ENCODE measurements around the gene OR8K3. TPM values are rescaled to one million over a fixed set of nuclear protein-coding genes. Genes with fewer than 3 reads are reported as not detected.

OR8K3 gene
- total and polyA plus RNA-seq, 2 of the 4 experiments (the other 2 are of a cell fraction), result not detected

DNA sequence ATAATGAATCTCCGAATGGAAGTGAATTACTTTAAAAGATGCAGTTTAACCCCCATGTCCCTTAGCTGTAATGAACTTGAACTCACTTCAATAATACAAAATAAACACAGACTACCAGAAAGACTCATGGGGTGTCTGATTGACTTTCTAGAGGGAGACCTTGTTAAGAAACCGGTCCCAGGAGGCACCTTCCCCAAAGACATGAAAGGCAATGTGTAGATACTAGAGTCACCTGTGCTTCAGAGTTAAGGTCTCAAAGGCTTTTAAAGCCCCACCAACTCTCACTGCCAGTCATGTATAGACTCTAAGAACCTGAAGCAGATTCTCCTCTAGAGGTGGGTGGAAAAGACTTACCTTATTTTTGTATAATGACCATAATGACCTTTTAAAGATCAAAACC is 39.0 kb downstream of the OR8K3 start, which contains the start of gene OR8J1:
Gene OR8J1, plus strand, starts transcription at position 301 of the 400 bp plus-strand sequence. CDS start 5,956 bp downstream, outside the sequence.
- H2AFZ ChIP-seq (replicated peaks; ENCODE audit: low read length, poor library complexity), result no peak within 1 kb of the TSS
- H2BK15ac ChIP-seq (ENCODE audit: low read depth, low read length), result no peak within 1 kb of the TSS
- BruUV-seq (replicated peaks), result no TSS peak
- TF ChIP-seq RCOR1 (IDR thresholded peaks at IDR 0.05; ENCODE audit: insufficient replicate concordance, low read length), result no peak
- no peaks in the 10 kb centered on the region for H3K4me1 ChIP-seq (ENCODE audit: control insufficient read depth, insufficient read depth, low read length)
- no peaks in the 10 kb centered on the region for H3K79me1 ChIP-seq (ENCODE audit: low read depth in 1 of 2, low read length in 2 of 2)
- H4K91ac ChIP-seq (ENCODE audit: insufficient read depth, low read depth, low read length), result no peak within 1 kb of the TSS
- H2BK120ac ChIP-seq (ENCODE audit: low read depth, low read length), result no peak within 1 kb of the TSS
- H4K8ac ChIP-seq (ENCODE audit: low read depth in 2 of 2, low read length in 2 of 2), result no peak within 1 kb of the TSS
- no peak within 1 kb of the TSS for H3K27ac ChIP-seq (ENCODE audit: insufficient read depth, low read length)
- peaks cover 2% of the 10 kb centered on the region; the same call in 1 of the 2 replicates for H3K9me3 ChIP-seq (ENCODE audit: control insufficient read depth, insufficient read depth, low read length)
- no peak within 1 kb of the TSS for H3K4me3 ChIP-seq (ENCODE audit: insufficient read depth, low read depth, low read length)
- H3K18ac ChIP-seq (ENCODE audit: low read depth, low read length), result no peak within 1 kb of the TSS
- no peaks in the 10 kb centered on the region for H4K20me1 ChIP-seq (ENCODE audit: insufficient read depth, low read length)
- no peak for ATAC-seq (ENCODE audit: low read depth)
- in situ Hi-C loops (cut with MboI; ENCODE audit: low sequenced_read_pairs), result no loop called here
- H2AK5ac ChIP-seq (ENCODE audit: low read depth, low read length), result no peak within 1 kb of the TSS
- no peak within 1 kb of the TSS for H2BK5ac ChIP-seq (ENCODE audit: low read depth, low read length, poor library complexity, severe bottlenecking)
- dilution Hi-C loops (cut with HindIII; ENCODE audit: low sequenced_read_pairs, unreplicated experiment), result no loop called here
- no peak within 1 kb of the TSS for H2AK9ac ChIP-seq (replicated peaks; ENCODE audit: low read depth, low read length, poor library complexity)
- no peak within 1 kb of the TSS for H3K56ac ChIP-seq (ENCODE audit: extremely low read depth, insufficient read depth, low read length)
- POLR2A ChIA-PET (ENCODE audit: unreplicated experiment), result no interaction called here
- no peak within 1 kb of the TSS for H4K5ac ChIP-seq (ENCODE audit: low read depth, low read length)
- WGBS, 2 experiments (ENCODE audit: extremely low coverage in 2 of 2, insufficient read length in 1 of 2), result no CpG with 5 or more reads among the region's 2 CpGs
- H3K27me3 ChIP-seq (ENCODE audit: control insufficient read depth, insufficient read depth, low read length), result no peaks in the 10 kb centered on the region
- no peak within 1 kb of the TSS for H2BK20ac ChIP-seq (ENCODE audit: low read depth, low read length)
- intact Hi-C loops (cut with micrococcal nuclease), result no loop called here
- no peaks in the 10 kb centered on the region for H3K36me3 ChIP-seq (ENCODE audit: control insufficient read depth, insufficient read depth, low read length)
- no peak within 1 kb of the TSS for H3K4ac ChIP-seq (ENCODE audit: low read depth, low read length)
- H3K23ac ChIP-seq (ENCODE audit: low read depth, low read length), result no peak within 1 kb of the TSS
- H3K9me1 ChIP-seq (ENCODE audit: insufficient read depth, low read length), result no peaks in the 10 kb centered on the region
- no peak within 1 kb of the TSS for H3K14ac ChIP-seq (replicated peaks; ENCODE audit: low read depth, low read length)
- CTCF ChIA-PET, result no interaction called here
- no peak within 1 kb of the TSS for H3K9ac ChIP-seq (ENCODE audit: low read depth, low read length)
- no peak within 1 kb of the TSS for H3K4me2 ChIP-seq (ENCODE audit: low read depth, low read length)
- DNase-seq, result no peak

Other genes starting within 250 kb of the OR8K3 start
- not detected in 2 replicates for gene OR8I2, start 221.8 kb upstream of the OR8K3 start, total RNA-seq (2012; rRNA removed)
- gene OR8I2, start 221.8 kb upstream of the OR8K3 start, polyA plus RNA-seq (2012; rRNA removed), result not detected in 2 replicates
- not detected in 2 replicates for gene OR8H2, start 211.5 kb upstream of the OR8K3 start, total RNA-seq (2012; rRNA removed)
- gene OR8H2, start 211.5 kb upstream of the OR8K3 start, polyA plus RNA-seq (2012; rRNA removed), result not detected in 2 replicates
- not detected in 2 replicates for gene OR8H3, start 192.8 kb upstream of the OR8K3 start, total RNA-seq (2012; rRNA removed)
- gene OR8H3, start 192.8 kb upstream of the OR8K3 start, polyA plus RNA-seq (2012; rRNA removed), result not detected in 2 replicates
- not detected in 2 replicates for gene OR8J3, start 174.9 kb upstream of the OR8K3 start, total RNA-seq (2012; rRNA removed)
- not detected in 2 replicates for gene OR8J3, start 174.9 kb upstream of the OR8K3 start, polyA plus RNA-seq (2012; rRNA removed)
- not detected in 2 replicates for gene OR8K5, start 154.8 kb upstream of the OR8K3 start, total RNA-seq (2012; rRNA removed)
- gene OR8K5, start 154.8 kb upstream of the OR8K3 start, polyA plus RNA-seq (2012; rRNA removed), result not detected in 2 replicates
- gene OR5J2, start 138.5 kb upstream of the OR8K3 start, total RNA-seq (2012; rRNA removed), result not detected in 2 replicates
- not detected in 2 replicates for gene OR5J2, start 138.5 kb upstream of the OR8K3 start, polyA plus RNA-seq (2012; rRNA removed)
- gene OR5T2, start 80.9 kb upstream of the OR8K3 start, total RNA-seq (2012; rRNA removed), result not detected in 2 replicates
- gene OR5T2, start 80.9 kb upstream of the OR8K3 start, polyA plus RNA-seq (2012; rRNA removed), result not detected in 2 replicates
- gene OR5T3, start 62.9 kb upstream of the OR8K3 start, total RNA-seq (2012; rRNA removed), result not detected in 2 replicates
- gene OR5T3, start 62.9 kb upstream of the OR8K3 start, polyA plus RNA-seq (2012; rRNA removed), result not detected in 2 replicates
- not detected in 2 replicates for gene OR5T1, start 41.0 kb upstream of the OR8K3 start, total RNA-seq (2012; rRNA removed)
- gene OR5T1, start 41.0 kb upstream of the OR8K3 start, polyA plus RNA-seq (2012; rRNA removed), result not detected in 2 replicates
- gene OR8H1, start 22.9 kb upstream of the OR8K3 start, total RNA-seq (2012; rRNA removed), result not detected in 2 replicates
- gene OR8H1, start 22.9 kb upstream of the OR8K3 start, polyA plus RNA-seq (2012; rRNA removed), result not detected in 2 replicates
- gene OR8K1, start 30.9 kb downstream of the OR8K3 start, total RNA-seq (2012; rRNA removed), result not detected in 2 replicates
- not detected in 2 replicates for gene OR8K1, start 30.9 kb downstream of the OR8K3 start, polyA plus RNA-seq (2012; rRNA removed)
- gene OR8J1, start 39.1 kb downstream of the OR8K3 start, total RNA-seq (2012; rRNA removed), result not detected in 2 replicates
- not detected in 2 replicates for gene OR8J1, start 39.1 kb downstream of the OR8K3 start, polyA plus RNA-seq (2012; rRNA removed)
- not detected in 2 replicates for gene OR8U1, start 60.5 kb downstream of the OR8K3 start, total RNA-seq (2012; rRNA removed)
- not detected in 2 replicates for gene OR8U1, start 60.5 kb downstream of the OR8K3 start, polyA plus RNA-seq (2012; rRNA removed)
- not detected in 2 replicates for gene OR5AL1, start 97.6 kb downstream of the OR8K3 start, total RNA-seq (2012; rRNA removed)
- gene OR5AL1, start 97.6 kb downstream of the OR8K3 start, polyA plus RNA-seq (2012; rRNA removed), result not detected in 2 replicates
- not detected in 2 replicates for gene OR5M3, start 158.2 kb downstream of the OR8K3 start, total RNA-seq (2012; rRNA removed)
- not detected in 2 replicates for gene OR5M3, start 158.2 kb downstream of the OR8K3 start, polyA plus RNA-seq (2012; rRNA removed)
- gene OR5M8, start 176.2 kb downstream of the OR8K3 start, total RNA-seq (2012; rRNA removed), result not detected in 2 replicates
- gene OR5M8, start 176.2 kb downstream of the OR8K3 start, polyA plus RNA-seq (2012; rRNA removed), result not detected in 2 replicates
- not detected in 2 replicates for gene OR5M11, start 228.1 kb downstream of the OR8K3 start, total RNA-seq (2012; rRNA removed)
- gene OR5M11, start 228.1 kb downstream of the OR8K3 start, polyA plus RNA-seq (2012; rRNA removed), result not detected in 2 replicates